GM13977 (cell line): Measurements from ENCODE around the gene CDYL.

ENCODE experiments used
- DNase-seq: peaks from one replicate; pipeline ENCODE4 v3.0.0; 2012; ENCODE audit warnings: low spot score
- in situ Hi-C: fragments of 300-500 bp; cut with MboI; formaldehyde crosslinking; loops from one replicate; pipeline ENCODE4 v1.12.0; 2022; ENCODE audit warnings: low sequenced_read_pairs, low pct_unique_long_range_greater_than_20kb, mixed read lengths, inconsistent platforms; ENCODE audit not compliant: unreplicated experiment
- TF ChIP-seq, protein P1 (sequence below): IDR thresholded peaks from 2 replicates; pipeline ENCODE4 v1.5.1; 2012; ENCODE audit warnings: mild to moderate bottlenecking, control low read depth; ENCODE audit not compliant: insufficient read depth; ENCODE audit errors: extremely low read depth, missing control alignments

The CDYL gene

DNA sequence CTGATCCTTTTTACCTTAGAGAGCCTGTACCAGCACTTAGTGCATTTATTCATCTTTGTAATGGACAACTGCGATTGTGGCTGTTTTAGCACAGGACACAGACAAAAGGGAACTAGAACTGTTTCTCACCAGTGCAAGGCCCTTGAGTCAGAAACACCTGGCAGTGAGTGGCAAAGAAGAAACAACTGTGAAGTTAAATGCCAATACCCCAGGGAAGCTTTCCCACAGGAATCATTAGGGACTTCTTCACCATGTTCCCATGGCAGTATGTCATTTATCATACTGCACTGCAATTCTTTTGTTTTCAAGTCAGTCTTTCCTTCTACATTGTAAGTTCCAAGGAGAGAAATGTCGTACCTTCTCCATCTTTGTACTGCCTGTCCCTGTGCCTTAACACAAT, 28.6 kb upstream of the CDYL start:
- in situ Hi-C loops: no loop called here
- TF ChIP-seq, protein P1, sequence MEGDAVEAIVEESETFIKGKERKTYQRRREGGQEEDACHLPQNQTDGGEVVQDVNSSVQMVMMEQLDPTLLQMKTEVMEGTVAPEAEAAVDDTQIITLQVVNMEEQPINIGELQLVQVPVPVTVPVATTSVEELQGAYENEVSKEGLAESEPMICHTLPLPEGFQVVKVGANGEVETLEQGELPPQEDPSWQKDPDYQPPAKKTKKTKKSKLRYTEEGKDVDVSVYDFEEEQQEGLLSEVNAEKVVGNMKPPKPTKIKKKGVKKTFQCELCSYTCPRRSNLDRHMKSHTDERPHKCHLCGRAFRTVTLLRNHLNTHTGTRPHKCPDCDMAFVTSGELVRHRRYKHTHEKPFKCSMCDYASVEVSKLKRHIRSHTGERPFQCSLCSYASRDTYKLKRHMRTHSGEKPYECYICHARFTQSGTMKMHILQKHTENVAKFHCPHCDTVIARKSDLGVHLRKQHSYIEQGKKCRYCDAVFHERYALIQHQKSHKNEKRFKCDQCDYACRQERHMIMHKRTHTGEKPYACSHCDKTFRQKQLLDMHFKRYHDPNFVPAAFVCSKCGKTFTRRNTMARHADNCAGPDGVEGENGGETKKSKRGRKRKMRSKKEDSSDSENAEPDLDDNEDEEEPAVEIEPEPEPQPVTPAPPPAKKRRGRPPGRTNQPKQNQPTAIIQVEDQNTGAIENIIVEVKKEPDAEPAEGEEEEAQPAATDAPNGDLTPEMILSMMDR: no peak
- no peak for DNase-seq

DNA sequence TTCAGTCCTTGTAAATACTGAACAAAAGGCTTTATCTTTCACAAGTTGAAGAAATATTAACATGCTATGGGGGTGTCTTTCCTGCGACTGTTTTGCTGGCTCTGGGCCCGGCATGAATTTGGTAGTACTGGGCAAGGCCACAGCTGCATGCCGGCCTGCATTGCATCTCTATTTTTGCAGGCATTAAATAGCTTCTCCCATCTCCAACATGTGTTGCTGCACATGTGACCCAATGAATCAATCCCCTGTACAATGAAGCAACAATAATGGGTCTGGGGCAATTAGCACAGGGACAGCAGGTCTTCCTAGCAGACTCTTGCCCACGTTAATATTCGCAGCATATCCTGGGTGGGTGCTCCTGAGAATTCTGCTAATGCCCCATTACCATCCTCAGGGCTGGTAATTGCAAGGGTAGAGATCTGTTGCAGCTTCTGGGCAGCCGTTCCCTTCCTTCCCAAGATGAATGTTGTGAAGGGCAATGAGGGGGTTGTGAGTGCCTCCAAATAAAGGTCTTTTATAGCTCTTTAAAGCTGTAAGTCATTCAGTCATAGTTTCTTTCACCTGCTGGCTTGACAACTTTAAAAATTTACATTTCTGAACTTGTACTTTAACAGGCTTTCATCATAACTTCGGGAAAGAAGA, 24.3 kb upstream of the CDYL start:
- TF ChIP-seq, protein P1: no peak
- in situ Hi-C loops: no loop called here

DNA sequence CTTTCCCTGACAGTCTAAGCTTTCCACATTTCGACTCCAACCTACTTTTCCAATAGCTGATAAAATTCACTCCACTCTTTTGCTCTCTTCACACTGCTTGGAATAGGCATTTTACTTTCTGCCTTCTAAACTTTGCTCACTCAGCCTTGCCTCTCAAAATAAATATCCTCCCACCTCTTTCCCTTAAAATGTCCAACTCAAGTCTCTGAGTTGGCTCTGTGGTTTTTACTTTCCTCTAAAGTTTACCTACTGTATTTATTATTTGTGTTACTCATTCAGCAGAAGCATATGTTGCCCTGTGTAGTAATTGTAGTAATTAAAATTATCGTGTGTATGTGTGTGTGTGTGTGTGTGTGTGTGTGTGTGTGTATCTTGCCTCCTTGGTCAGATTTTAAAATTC, 20.0 kb upstream of the CDYL start:
- DNase-seq: no peak
- TF ChIP-seq, protein P1: no peak
- in situ Hi-C loops: no loop called here

More for the DNA sequence above, 24.3 kb upstream of the CDYL start:
- DNase-seq: no peak

DNA sequence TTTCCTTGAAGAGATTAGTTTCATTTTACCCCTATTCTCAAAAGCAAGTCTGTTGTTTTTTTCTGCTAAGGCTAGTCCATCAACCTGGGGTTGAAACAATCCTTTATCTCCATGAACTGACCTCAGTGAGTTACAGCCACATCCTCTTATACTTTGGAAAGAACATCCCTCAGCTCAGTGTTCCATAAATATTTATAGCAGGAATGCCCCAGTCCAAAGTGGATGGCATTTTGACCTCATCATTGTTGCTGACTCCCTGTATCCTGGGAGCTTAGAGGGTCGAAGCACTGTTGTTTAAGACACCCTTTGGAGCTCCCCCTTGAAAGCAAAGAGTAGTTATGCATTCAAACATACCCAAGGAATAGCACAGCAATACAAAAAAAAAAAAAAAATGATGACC, 16.2 kb upstream of the CDYL start:
- TF ChIP-seq, protein P1: no peak
- DNase-seq: no peak
- in situ Hi-C loops: no loop called here

DNA sequence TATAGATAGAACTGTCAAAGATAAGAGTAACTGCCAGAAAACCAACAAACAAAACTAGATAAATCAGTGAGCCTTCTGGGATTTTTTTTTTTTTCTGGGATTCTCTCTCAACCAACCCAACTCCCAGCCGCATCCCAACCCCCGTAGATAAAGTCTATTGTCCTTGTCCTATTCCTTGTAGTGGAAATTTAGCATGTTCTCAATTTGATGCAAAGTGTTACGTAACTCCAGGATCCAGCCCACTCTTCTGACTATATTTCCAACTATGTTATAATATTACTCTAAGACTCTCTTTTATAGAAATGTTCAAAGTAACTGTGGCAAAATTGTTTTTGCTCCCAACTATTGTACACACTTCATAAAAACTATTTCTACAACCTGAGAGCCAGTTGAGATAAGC, 15.4 kb upstream of the CDYL start:
- no peak for DNase-seq
- TF ChIP-seq, protein P1: no peak
- in situ Hi-C loops: no loop called here

DNA sequence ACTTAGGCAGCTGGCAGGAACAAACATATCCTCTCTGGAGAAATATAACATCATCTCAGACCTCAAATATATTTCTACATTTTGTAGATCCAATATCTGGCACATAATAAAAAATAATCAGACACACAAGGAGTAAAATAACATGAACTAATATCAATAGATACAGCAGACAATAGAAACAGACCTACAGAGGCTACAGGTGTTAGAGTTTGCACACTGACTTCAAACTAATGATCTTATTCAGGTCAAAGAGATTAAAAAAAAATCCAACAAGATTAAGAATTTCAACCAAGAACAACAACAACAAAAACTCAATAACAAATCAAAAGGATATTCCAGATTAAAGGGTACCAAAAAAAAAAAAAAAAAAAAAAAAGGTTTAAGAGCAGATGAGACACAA, 13.9 kb upstream of the CDYL start:
- TF ChIP-seq, protein P1: no peak
- DNase-seq: no peak
- in situ Hi-C loops: no loop called here
